Activated naive CD4-positive, alpha-beta T cell (primary cell): ENCODE results near the gene CSNK2A3.
"Not testable (repeated sequence)": the region's sequence is repeated elsewhere in the genome, so short reads cannot be mapped to it uniquely, and the experiment has no call there.

ENCODE experiments used
- DNase-seq, 4 experiments: peaks; one replicate each; lab custom pipeline; 2025; lab: John Stamatoyannopoulos, UW

The CSNK2A3 gene

DNA sequence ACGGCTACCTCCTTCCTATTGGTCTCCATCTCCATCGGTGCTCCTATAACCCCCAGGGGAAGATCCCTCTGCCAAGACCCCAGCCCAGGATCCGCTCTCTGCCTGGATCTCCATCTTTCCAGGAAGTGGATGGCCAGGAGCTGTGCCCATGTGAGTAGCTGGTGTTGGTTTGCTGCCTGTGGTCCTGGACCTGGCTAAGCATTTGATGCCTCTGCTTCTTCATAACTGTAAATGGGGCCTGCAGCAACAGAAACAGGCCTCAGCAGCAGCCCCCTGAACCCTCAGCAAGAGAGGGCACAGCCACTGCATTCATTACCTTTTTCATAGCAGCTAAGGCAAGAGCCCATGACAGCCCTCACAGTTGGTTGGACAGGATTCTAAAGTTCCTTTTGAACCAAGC lies 26.6 kb upstream of the CSNK2A3 start:
- no peak for DNase-seq

DNA sequence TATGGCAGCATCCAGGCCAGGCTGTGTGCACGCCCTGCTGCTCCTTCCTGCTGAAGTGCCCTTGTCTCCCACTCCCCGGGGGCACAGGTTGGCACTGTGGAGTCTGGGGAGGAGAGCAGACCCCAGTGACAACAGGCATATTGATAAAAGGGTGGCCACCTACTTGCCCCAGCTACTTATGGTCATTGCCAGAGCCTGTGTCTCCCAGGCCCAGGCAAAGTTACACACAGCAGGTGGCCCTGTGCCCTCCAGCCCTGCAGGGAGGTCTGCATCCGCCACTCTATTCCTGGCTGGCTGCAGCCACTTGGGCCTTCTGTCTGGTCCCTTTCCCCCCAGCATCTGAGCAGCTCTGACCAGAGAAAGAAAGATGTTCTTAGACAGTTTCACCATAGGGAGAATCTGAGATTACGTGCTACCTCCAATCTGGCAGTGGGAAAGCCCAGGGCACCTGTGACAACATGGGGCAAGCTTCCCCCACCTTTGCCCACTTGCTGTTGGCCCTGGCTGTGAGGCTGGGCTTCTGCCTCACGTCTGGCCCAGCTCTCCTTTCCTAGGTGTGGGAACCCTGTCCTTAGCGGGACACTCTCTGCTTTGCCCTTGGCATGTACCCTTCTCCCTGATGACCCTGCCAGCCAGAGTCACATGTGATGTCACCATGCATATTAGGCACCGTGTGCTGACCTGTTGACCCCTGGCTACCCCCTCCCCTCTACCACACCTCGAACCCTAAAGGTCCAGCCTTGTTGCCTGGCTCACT lies 25.3 kb upstream of the CSNK2A3 start:
- DNase-seq = no peak

DNA sequence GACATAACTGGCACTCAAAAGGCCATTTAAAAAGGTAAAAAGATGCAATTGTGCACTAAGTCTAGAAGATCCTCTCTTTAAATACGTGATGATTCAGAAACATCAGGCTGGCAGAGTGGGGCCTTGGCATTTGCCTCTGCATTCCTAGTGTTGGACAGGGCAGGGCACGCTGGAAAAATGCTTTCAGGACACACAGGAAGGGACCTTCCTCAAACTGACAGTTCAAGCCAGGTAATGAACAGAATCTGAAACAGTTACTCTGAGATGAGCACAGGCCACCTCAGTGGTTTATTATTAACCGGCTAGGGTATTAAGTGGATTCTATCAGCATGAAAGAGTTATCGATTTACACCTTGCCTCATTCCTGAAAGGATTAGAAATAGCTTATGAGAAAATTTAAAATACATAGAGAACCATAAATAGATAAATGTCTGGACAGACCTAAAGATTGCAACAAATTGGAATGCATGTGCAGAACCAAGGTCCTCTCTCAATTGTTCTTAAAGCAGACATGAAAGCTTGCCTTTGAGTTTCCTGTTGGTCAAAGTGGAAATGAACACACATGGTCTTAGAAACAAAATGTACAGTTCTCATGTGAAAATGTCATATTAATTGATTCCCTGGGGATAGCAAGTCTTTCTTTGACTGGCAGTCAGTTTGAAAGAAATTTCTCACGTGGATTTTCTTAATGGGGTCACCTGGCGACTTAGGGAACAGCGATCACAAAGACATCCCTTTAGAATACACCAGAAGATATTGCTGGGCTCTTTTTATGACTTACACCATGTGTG lies 21.5 kb upstream of the CSNK2A3 start:
- DNase-seq = no peak

DNA sequence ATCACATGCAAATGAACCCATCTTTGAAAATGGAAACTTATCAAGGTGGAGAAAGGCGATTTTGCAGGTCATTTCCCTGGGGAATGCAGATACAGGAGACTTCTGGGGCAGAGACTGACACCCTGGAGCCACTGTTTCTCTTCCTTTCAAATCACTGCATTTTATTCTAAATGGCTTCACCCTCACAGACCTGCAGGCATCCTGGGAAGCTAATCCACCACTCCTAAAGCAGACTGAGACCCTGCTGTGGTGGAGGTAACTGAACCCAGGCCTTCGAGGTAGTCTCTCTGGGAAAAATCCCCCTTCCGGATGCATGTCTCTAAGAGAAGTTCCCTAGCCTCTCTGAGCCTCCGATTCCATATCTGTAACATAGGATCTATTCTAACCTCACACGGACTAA lies 20.9 kb upstream of the CSNK2A3 start:
- no peak for DNase-seq

DNA sequence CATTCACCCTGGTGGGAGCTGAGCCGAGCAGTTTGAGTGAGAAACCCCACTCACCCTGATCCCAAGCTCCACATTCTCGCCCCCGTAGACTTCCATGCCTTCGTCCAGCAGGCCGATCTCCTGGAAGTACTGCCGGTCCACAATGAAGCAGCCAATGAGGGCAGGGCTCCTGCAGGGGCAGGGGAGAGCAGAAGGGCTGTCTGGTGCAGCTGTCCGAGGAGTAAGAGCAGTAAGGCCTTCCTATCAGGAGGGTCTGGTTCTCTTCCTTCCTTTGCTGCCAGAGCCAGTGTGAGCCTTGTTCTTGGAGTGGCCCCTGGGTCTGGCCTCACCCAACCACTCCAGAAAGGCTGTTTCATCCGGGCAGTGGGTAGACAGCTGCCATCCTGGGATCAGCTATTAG lies 19.4 kb upstream of the CSNK2A3 start:
- DNase-seq = no peak

DNA sequence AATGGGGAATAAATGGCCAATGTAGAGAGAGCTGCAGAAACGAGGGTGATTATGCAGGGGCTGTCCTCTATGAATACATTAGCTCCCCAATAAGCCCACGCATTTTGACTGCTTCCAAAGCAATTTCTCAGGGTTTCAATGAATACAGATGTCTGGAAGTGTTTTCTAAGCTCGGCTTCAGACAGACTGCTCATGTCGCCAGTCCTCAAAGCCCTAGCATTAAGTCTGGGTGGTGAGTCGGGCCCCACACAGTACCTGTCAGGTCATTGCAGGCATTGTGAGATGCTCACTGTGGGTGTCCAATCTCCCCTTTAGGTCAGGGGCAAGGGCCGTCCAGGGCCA lies 17.9 kb upstream of the CSNK2A3 start:
- no peak for DNase-seq

DNA sequence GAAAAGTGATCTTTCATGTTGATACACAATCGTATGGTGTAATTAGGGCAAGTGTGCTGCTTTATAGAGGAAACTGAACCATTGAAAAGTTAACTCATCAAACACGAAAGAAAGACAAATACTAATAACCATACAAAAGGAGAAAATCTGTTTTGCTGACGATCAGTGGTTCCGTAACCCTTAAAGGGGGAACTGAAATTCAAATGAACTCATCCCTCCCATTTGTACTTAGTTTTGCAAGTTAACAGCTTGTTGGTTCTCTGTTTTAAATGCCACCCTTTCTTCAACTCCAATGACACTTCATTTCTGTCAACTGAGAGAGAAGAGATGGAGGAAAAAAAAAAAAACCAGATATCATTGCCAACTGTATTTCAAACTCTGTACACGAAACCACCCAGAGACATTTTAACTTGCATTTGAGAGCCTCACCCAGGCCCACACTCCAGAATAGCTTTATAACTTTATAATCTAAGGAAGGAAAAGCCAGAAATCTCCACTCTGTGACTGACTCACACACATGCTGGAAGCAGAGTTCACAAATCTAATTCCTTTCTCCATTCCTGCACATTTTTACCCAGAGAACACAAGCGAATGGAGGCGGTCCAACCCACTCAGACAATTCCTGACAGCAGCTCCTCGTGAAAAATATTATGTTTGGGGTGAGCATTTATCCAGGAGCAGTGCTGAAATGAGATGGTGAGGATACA lies 17.4 kb upstream of the CSNK2A3 start:
- DNase-seq = no peak

DNA sequence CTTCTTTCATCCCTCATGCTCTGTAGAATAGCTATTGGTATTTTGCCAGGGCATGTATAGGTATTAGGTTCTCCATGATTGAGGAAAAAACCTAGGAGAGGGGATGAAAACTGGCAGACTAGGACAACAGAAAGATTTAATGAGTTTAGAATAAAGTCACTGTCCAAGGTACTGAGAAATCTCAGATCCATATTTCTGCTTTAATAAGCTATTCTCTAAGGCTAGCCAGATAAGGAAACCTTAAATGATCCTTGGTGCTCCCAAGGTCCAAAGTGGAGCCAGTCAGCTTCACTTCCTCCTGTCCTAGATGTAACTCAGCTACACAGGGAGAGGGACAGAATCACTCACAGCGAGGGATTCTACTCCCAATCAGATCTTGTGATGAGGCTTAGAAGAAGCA lies 13.7 kb upstream of the CSNK2A3 start:
- DNase-seq = no peak

DNA sequence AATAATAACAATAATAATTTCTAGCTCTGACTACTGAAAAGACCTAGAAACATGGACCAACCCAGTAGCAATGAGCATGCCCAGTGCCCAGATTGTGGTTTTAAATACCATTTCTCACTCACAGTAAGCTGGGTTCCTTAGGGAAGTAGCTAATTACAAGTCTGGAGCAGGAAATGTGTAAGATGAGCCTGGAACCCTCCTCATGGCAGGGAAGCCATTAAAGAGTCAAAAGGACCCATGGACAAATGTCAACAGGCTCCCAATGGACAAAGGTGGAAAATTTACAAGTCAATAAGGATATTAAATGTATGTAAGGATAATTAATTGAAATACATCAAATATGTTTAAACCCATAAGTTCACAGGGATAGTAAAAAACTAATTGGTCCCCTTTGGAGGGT lies 10.6 kb upstream of the CSNK2A3 start:
- no peak for DNase-seq

DNA sequence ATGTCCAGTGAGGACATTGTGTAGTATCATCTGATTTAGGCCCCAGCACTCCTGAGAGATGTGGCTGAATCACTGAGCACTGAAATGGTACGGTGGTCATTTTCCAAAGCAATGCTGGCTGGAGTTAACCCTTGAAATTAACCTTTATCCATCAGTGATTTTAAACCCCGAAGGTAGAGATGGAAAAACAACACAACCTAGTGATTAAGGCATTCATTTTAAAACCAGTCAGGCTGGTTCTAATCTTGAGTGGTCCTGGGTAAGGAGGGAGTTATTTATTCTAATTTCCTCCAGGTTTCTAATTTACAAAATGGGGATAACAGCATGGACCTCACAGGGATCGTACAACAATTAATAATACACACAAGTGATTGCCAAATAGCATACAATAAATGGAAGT lies 6.6 kb upstream of the CSNK2A3 start:
- DNase-seq = no peak

DNA sequence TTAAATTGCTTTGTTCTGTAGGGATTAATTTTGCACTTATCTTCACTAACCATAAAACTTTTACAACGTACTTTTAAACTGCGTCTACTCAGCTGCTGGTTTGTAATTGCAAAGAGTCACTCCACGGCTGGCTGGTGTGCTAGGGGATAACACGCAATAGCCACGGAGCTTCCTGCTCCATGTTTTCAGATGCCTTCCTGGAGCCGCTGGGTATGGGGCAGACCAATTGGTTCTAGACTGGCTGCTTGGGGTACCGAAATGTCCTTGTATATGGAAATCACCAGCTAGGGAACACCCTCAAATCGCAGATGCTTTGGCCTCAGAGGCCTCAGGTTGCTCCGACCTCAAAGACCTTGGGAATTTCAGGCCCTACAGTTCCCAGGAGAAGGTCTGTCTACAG lies 3.8 kb upstream of the CSNK2A3 start:
- DNase-seq = no peak

DNA sequence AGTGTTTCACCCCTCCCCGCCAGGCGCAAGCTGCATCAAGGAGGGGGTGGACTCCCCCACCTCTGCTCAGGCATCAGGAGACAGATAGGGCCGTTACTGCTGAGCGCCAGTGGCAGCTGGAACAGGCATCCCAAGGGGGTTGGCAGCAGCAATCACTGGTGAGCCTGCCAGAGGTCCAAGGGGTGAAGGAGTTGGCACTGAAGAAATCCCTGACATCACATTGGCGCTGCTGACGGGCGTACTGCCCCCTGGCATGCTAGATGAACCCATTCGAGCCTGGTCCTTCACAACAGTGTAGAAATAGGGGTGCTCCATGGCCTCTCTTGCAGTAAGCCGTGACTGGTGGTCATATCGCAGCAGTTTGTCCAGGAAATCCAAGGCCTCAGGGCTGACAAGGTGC lies 1.2 kb downstream of the CSNK2A3 start:
- not testable (repeated sequence) for DNase-seq

DNA sequence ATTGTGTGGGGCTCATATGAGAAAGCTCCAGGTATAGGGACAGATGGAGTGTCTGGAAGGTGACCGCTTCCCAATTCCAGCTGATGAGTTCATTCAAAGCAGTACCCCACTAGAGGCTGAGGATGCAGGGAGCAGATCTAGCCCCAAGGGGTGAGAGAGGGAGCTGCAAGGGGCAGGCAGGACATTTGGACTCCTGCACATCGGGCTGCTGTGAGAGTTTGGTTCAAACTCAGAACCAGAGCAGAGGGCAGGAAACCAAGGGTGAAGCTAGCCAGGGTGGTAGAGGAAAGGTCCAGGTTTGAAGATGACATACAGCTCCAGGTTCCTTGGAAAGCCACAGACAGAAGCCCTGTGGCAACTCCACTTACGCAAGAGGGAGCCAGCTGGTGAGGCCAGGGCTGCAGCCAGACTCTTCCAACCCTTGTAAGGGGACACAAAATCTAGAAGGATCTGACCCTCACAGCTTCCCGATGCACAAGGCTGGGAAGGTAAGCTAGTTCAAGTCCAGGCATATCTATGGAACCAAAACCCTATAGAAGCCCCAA lies 1.9 kb downstream of the CSNK2A3 start:
- no peak for DNase-seq

DNA sequence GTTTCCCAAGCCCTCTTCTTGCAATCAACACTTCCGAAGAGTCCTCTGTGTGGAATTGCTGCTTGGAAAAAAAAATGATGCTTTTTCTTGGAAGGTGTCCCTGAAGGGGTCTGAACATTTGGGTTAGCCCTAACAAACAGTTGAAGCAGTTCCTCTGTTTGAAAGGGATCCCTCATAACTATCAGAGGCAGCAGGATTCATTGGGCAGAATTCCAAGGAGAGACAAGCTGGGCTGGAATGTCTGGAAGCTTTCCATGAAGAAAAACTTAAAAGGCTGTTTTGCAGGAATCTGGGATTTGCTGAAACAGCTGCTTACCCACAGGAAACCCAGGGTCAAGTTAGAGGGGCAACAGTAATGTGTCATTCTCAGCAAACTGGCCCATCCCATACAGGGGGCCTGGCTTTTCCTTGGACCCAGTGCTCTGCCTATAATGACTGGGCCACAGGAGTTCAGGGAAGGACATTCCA lies 3.1 kb downstream of the CSNK2A3 start:
- DNase-seq = no peak

DNA sequence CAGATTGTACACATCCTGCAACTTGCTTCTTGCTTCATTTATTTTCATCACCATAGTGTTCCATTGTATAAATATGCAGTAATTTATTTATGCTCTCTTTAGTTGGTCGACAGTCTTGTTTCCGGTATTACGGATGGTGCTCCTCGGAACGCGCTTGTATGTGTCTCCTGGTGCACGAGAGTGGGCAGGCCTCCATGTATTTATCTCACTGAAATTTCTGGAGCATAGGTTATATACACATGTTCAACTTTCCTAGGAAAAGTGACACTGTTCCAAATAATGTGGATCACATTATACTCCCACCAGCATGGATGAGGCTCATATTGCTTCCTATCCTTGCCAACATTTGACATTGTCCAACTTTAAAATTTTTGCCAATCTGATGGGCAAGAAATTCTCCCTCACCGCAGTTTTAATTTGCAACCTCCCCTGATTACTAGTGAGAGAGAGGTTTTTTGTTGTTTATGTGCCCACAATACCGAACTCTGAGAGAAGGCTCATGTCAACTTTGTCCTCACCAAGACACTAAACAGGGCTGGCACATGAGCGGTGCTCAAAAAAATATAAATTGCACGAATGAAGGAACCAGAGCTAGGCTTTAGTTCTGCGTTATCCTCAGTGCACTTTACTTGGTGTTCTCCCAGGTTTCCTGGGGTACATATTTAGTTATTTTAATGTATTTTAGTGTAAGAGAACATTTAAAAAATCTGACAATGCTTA lies 3.8 kb downstream of the CSNK2A3 start:
- no peak for DNase-seq

DNA sequence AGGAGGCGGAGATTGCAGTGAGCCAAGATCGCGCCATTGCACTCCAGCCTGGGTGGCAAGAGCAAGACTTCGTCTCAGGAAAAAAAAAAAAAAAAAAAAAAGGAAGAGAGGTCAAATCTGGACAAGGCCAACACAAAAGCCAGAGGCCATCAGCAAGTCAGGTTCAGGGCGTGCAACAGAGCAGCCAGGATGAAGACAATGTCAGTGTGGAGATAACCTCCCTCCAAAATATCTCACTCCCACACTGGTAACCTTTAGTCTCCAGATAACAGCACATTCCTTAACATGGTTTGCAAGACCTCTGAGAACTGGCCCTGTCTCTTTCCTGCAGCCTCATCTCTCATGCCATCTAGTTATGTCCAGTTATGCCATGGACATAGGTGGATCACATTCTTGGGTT lies 4.7 kb downstream of the CSNK2A3 start:
- no peak for DNase-seq

DNA sequence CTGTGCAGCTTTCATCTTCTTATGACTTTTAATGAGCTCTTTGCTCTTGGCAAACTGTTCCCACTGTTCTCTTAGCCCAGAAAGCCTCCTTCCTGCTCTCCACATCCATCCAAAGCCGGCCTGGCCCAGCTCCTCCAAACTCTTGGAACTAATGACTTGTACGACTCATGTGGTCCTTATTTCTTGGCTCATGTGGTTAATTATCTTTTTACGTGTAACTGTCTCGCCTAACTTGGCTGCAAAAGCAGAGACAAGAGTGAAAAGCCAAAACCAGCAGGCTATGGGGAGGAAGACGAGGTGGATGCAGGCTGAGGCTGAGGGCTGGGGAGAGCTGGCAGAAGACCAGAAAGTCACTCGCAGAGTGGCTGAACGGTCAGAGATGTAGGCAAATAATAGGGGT lies 5.5 kb downstream of the CSNK2A3 start:
- DNase-seq = no peak

DNA sequence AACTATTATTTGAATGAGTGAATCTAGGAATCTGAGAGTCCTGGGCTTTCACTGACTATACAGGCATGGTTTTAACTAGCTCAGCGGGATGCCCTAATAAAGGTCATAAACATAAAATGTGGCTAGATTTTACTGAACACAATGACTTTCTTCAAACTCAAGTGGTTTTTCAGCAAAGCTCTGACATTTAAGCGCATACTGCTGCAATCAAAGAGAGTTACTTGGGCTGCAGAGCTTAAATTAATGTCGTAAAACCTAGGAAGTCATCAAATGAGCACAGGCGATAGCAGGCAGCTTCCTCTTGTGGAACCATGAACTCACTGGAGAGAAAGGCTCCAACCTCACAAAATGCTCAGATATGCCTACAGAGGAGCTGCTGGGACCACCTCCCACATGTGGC lies 6.7 kb downstream of the CSNK2A3 start:
- no peak for DNase-seq

DNA sequence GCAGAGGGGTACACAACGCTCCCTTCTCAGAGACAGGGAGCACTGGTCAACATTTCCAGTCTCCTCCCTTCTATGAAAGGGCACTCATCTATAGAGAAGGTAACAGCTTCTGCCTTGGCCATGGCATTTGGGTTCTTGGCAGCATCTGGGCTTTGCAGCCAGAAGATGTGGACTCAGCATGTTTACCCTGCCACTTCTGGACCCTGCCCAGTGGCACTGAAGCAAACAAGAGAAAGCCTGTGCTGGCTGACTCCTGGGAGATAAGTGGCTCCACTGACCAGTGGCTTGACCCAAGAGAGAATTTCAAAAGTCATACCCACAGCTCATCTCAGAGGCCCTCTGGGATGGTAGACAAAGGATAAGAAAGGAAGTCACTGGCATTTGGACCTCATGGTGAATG lies 8.0 kb downstream of the CSNK2A3 start:
- no peak for DNase-seq

DNA sequence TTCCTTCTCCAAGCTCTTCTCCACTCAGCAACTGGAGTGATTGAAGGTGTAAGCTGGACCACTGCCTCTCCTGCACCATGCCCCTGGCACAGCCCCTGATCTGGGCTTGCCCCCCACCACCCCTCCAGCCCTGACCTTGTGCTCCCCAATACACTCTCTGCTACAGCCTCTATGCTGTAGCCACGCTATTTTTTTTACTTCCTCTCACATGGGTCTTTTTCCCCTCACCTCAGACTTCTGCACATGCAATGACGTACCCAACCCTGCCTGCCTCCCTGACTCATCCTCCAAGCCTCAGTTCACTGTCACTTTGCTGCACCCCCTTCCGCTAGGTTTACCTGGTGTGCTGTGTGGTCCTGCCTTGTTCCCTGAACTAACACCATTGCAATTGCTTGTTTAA lies 9.0 kb downstream of the CSNK2A3 start:
- DNase-seq = no peak

DNA sequence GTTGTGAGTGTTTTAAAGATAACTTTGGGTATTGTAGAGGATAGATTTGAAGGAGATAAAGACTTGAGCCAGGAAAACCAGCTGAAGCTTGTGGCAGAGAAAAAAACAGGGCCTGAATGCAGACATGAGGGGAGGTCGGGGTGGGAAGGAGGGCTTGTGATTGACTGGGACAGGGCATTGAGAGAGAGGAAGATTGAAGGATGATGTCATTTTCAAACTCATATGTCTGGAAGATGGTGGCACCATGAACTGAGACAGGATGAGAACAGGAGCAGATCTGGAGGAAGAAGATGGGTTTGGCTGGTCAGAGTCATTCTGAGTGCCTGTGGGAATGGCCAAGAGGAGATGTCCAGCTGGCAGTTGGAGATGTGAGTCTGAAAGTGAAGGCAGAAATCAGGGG lies 14.7 kb downstream of the CSNK2A3 start:
- no peak for DNase-seq

DNA sequence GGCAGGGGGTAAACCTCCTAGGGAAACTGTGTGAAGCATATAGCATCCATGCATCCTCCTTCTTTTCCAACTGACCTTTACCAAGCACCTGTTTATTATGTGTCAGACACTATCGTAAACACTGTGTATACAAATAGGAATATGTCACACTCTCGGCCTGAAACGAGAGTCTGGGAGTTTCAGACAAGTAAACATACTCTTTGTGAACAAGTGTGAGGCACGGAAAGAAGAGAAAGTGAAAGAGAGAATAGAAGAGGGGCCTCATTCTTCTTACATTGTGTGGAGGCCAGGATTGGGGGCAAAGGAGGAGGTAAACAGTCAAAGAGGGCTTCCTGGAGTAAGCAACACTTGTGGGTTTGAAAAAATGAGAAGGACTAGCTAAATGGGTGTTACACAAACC lies 16.4 kb downstream of the CSNK2A3 start:
- DNase-seq = no peak
